ENCODE data around the gene CLCN6.

The CLCN6 gene

GRCh38 chr1:11772458-11772857 is 33.5 kb upstream of the CLCN6 start:
- Mint-ChIP-seq H3K4me3 (no peak overlapping the region), H3K27me3 (no peaks in the 10 kb centered on the region), H3K4me1 (ENCODE audit: low read depth) (no peaks in the 10 kb centered on the region), H3K9me3 (ENCODE audit: low read depth) (no peaks in the 10 kb centered on the region), H3K27ac (no peak overlapping the region), H3K36me3 (no peaks in the 10 kb centered on the region)

GRCh38 chr1:11774753-11775152 is 31.2 kb upstream of the CLCN6 start:
- H3K36me3 Mint-ChIP-seq: no peaks in the 10 kb centered on the region

GRCh38 chr1:11777658-11778322 is 28.2 kb upstream of the CLCN6 start:
- H3K4me1 Mint-ChIP-seq (ENCODE audit: low read depth): no peaks in the 10 kb centered on the region
- no peak overlapping the region for H3K27ac Mint-ChIP-seq
- no peaks in the 10 kb centered on the region for H3K9me3 Mint-ChIP-seq (ENCODE audit: low read depth)
- H3K36me3 Mint-ChIP-seq: no peaks in the 10 kb centered on the region
- no peak overlapping the region for H3K4me3 Mint-ChIP-seq
- no peaks in the 10 kb centered on the region for H3K27me3 Mint-ChIP-seq

More at GRCh38 chr1:11774753-11775152, 31.2 kb upstream of the CLCN6 start:
- Mint-ChIP-seq H3K27ac (no peak overlapping the region), H3K4me1 (ENCODE audit: low read depth) (no peaks in the 10 kb centered on the region), H3K27me3 (no peaks in the 10 kb centered on the region), H3K9me3 (ENCODE audit: low read depth) (no peaks in the 10 kb centered on the region), H3K4me3 (no peak overlapping the region)

- H3K4me1 Mint-ChIP-seq (ENCODE audit: low read depth): no peaks in the 10 kb centered on the region
- no peaks in the 10 kb centered on the region for H3K36me3 Mint-ChIP-seq
- H3K4me3 Mint-ChIP-seq: no peak overlapping the region
- no peaks in the 10 kb centered on the region for H3K9me3 Mint-ChIP-seq (ENCODE audit: low read depth)
- H3K27ac Mint-ChIP-seq: no peak overlapping the region
- no peaks in the 10 kb centered on the region for H3K27me3 Mint-ChIP-seq
Measured at GRCh38 chr1:11778336-11778735, 27.7 kb upstream of the CLCN6 start.

GRCh38 chr1:11778844-11779623 is 27.0 kb upstream of the CLCN6 start:
- H3K27me3 Mint-ChIP-seq: no peaks in the 10 kb centered on the region
- no peaks in the 10 kb centered on the region for H3K9me3 Mint-ChIP-seq (ENCODE audit: low read depth)
- no peak overlapping the region for H3K4me3 Mint-ChIP-seq

GRCh38 chr1:11779715-11780379 is 26.1 kb upstream of the CLCN6 start:
- Mint-ChIP-seq H3K4me1 (ENCODE audit: low read depth) (no peaks in the 10 kb centered on the region), H3K36me3 (no peaks in the 10 kb centered on the region), H3K4me3 (no peak overlapping the region), H3K27me3 (no peaks in the 10 kb centered on the region), H3K27ac (no peak overlapping the region), H3K9me3 (ENCODE audit: low read depth) (no peaks in the 10 kb centered on the region)

More at GRCh38 chr1:11778844-11779623, 27.0 kb upstream of the CLCN6 start:
- H3K4me1 Mint-ChIP-seq (ENCODE audit: low read depth): no peaks in the 10 kb centered on the region
- no peak overlapping the region for H3K27ac Mint-ChIP-seq
- H3K36me3 Mint-ChIP-seq: no peaks in the 10 kb centered on the region

- no peaks in the 10 kb centered on the region for H3K9me3 Mint-ChIP-seq (ENCODE audit: low read depth)
- H3K27ac Mint-ChIP-seq: no peak overlapping the region
- H3K4me3 Mint-ChIP-seq: no peak overlapping the region
- H3K36me3 Mint-ChIP-seq: no peaks in the 10 kb centered on the region
- no peaks in the 10 kb centered on the region for H3K4me1 Mint-ChIP-seq (ENCODE audit: low read depth)
- H3K27me3 Mint-ChIP-seq: no peaks in the 10 kb centered on the region
Measured at GRCh38 chr1:11780380-11781147, 25.4 kb upstream of the CLCN6 start.

- no peaks in the 10 kb centered on the region for H3K9me3 Mint-ChIP-seq (ENCODE audit: low read depth)
- H3K27me3 Mint-ChIP-seq: no peaks in the 10 kb centered on the region
- peaks cover 2% of the 10 kb centered on the region for H3K4me1 Mint-ChIP-seq (ENCODE audit: low read depth)
- H3K4me3 Mint-ChIP-seq: no peak overlapping the region
- H3K36me3 Mint-ChIP-seq: no peaks in the 10 kb centered on the region
- no peak overlapping the region for H3K27ac Mint-ChIP-seq
Measured at GRCh38 chr1:11781297-11781696, 24.7 kb upstream of the CLCN6 start.

GRCh38 chr1:11782127-11782708 is 23.8 kb upstream of the CLCN6 start:
- Mint-ChIP-seq H3K4me1 (ENCODE audit: low read depth) (peaks cover 2% of the 10 kb centered on the region), H3K9me3 (ENCODE audit: low read depth) (no peaks in the 10 kb centered on the region), H3K27ac (no peak overlapping the region), H3K4me3 (no peak overlapping the region), H3K27me3 (no peaks in the 10 kb centered on the region), H3K36me3 (no peaks in the 10 kb centered on the region)

GRCh38 chr1:11783556-11783955 is 22.4 kb upstream of the CLCN6 start:
- Mint-ChIP-seq H3K36me3 (no peaks in the 10 kb centered on the region), H3K4me3 (no peak overlapping the region), H3K9me3 (ENCODE audit: low read depth) (no peaks in the 10 kb centered on the region), H3K27ac (no peak overlapping the region), H3K27me3 (no peaks in the 10 kb centered on the region), H3K4me1 (ENCODE audit: low read depth) (peaks cover 2% of the 10 kb centered on the region)

GRCh38 chr1:11784256-11784992 is 21.6 kb upstream of the CLCN6 start:
- H3K9me3 Mint-ChIP-seq (ENCODE audit: low read depth): no peaks in the 10 kb centered on the region
- H3K36me3 Mint-ChIP-seq: no peaks in the 10 kb centered on the region
- H3K27me3 Mint-ChIP-seq: no peaks in the 10 kb centered on the region
- H3K27ac Mint-ChIP-seq: no peak overlapping the region
- peaks cover 2% of the 10 kb centered on the region for H3K4me1 Mint-ChIP-seq (ENCODE audit: low read depth)
- H3K4me3 Mint-ChIP-seq: no peak overlapping the region

- Mint-ChIP-seq H3K36me3 (no peaks in the 10 kb centered on the region), H3K4me1 (ENCODE audit: low read depth) (peaks cover 2% of the 10 kb centered on the region)
Measured at GRCh38 chr1:11784993-11785769, 20.8 kb upstream of the CLCN6 start.

GRCh38 chr1:11786168-11786567 is 19.8 kb upstream of the CLCN6 start:
- Mint-ChIP-seq H3K36me3 (no peaks in the 10 kb centered on the region), H3K9me3 (ENCODE audit: low read depth) (no peaks in the 10 kb centered on the region), H3K27me3 (no peaks in the 10 kb centered on the region), H3K27ac (no peak overlapping the region), H3K4me1 (ENCODE audit: low read depth) (peaks cover 2% of the 10 kb centered on the region), H3K4me3 (no peak overlapping the region)

More at GRCh38 chr1:11784993-11785769, 20.8 kb upstream of the CLCN6 start:
- H3K27ac Mint-ChIP-seq: no peak overlapping the region
- no peak overlapping the region for H3K4me3 Mint-ChIP-seq
- H3K9me3 Mint-ChIP-seq (ENCODE audit: low read depth): no peaks in the 10 kb centered on the region
- H3K27me3 Mint-ChIP-seq: no peaks in the 10 kb centered on the region
